ENCODE measurements around the gene DENND1A.

DNA sequence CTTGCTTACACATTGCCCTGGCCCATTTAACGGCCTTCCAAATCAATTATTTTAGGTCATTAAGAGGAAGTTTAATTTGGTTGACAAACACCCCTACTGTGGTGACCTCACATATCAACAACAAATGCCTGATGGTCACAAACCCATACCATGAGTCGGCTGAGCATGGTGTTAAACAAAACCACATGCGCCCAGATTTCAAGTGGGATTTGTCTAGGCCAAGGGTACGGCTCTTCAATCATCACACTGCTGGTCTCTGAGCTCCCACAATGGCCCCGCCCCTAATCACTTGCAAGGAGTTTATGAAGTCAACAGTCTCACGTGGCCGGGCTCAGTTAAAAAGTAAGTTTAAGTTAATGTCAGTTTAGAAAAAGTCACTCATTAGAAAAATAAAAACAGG is 330.1 kb downstream of the DENND1A start:
- TF ChIP-seq TAF1 (IDR thresholded peaks at IDR 0.05; ENCODE audit: borderline replicate concordance, insufficient read depth, low read length): no peak
- TF ChIP-seq, protein P1, sequence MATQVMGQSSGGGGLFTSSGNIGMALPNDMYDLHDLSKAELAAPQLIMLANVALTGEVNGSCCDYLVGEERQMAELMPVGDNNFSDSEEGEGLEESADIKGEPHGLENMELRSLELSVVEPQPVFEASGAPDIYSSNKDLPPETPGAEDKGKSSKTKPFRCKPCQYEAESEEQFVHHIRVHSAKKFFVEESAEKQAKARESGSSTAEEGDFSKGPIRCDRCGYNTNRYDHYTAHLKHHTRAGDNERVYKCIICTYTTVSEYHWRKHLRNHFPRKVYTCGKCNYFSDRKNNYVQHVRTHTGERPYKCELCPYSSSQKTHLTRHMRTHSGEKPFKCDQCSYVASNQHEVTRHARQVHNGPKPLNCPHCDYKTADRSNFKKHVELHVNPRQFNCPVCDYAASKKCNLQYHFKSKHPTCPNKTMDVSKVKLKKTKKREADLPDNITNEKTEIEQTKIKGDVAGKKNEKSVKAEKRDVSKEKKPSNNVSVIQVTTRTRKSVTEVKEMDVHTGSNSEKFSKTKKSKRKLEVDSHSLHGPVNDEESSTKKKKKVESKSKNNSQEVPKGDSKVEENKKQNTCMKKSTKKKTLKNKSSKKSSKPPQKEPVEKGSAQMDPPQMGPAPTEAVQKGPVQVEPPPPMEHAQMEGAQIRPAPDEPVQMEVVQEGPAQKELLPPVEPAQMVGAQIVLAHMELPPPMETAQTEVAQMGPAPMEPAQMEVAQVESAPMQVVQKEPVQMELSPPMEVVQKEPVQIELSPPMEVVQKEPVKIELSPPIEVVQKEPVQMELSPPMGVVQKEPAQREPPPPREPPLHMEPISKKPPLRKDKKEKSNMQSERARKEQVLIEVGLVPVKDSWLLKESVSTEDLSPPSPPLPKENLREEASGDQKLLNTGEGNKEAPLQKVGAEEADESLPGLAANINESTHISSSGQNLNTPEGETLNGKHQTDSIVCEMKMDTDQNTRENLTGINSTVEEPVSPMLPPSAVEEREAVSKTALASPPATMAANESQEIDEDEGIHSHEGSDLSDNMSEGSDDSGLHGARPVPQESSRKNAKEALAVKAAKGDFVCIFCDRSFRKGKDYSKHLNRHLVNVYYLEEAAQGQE (IDR thresholded peaks at IDR 0.05; ENCODE audit: insufficient read depth in 1 of 2, low read depth in 2 of 2, low read length in 2 of 2): no peak

Measured in PFSK-1 (cell line).